Natural killer cell (primary cell): ENCODE results near the gene JAKMIP1. TPM values are rescaled to one million over a fixed set of nuclear protein-coding genes. Genes with fewer than 3 reads are reported as not detected.

Experiments
- ATAC-seq, 3 donors: fragments of 150-1000 bp in 2 of 3; fragments of 200-7000 bp in 1 of 3; cut with Tn5 transposase; 1 replicate in 1 of 3; 2 replicates in 2 of 3; pipeline ENCODE4 v1.10.0; 2021; ENCODE audit warnings: mild to moderate bottlenecking in 2 of 3, moderate library complexity in 2 of 3
- DNase-seq, 2 donors: peaks; one replicate each; pipeline versions ENCODE4 v3.0.0 to v3.0.0-alpha.2; 2013 to 2021; ENCODE audit warnings: mixed read lengths in 1 of 2
- H3K27ac ChIP-seq: one replicate; pipeline ENCODE4 v1.5.1; 2013; ENCODE audit warnings: mild to moderate bottlenecking, low read length
- H3K27me3 ChIP-seq: one replicate; pipeline ENCODE4 v1.6.1; 2013; ENCODE audit warnings: low read length; ENCODE audit not compliant: control insufficient read depth, insufficient read depth
- H3K36me3 ChIP-seq: one replicate; pipeline ENCODE4 v1.6.1; 2013; ENCODE audit warnings: low read length; ENCODE audit not compliant: control insufficient read depth, insufficient read depth
- H3K4me1 ChIP-seq: one replicate; pipeline ENCODE4 v1.6.1; 2013; ENCODE audit warnings: low read length; ENCODE audit not compliant: control insufficient read depth, insufficient read depth
- H3K4me3 ChIP-seq: one replicate; pipeline ENCODE4 v1.5.1; 2013; ENCODE audit warnings: low read length
- H3K9me3 ChIP-seq: one replicate; pipeline ENCODE4 v1.6.1; 2013; ENCODE audit warnings: low read length; ENCODE audit not compliant: control insufficient read depth, insufficient read depth
- H3K27ac Mint-ChIP-seq, 2 donors: one replicate each; pipeline ENCODE4 v1.8.0; 2022; ENCODE audit warnings: mild to moderate bottlenecking in 2 of 2, mixed read lengths in 2 of 2, moderate library complexity in 1 of 2
- H3K27me3 Mint-ChIP-seq, 2 donors: one replicate each; pipeline ENCODE4 v1.8.0; 2022; ENCODE audit warnings: low read depth in 2 of 2, mixed read lengths in 2 of 2
- H3K36me3 Mint-ChIP-seq: one replicate; pipeline ENCODE4 v1.8.0; 2022; ENCODE audit warnings: mixed read lengths
- H3K4me1 Mint-ChIP-seq, 2 donors: one replicate each; pipeline ENCODE4 v1.8.0; 2022; ENCODE audit warnings: mixed read lengths in 2 of 2
- H3K4me3 Mint-ChIP-seq: one replicate; pipeline ENCODE4 v1.8.0; 2022; ENCODE audit warnings: mild to moderate bottlenecking, moderate library complexity, mixed read lengths
- H3K9me3 Mint-ChIP-seq, 2 donors: one replicate each; pipeline ENCODE4 v1.8.0; 2022; ENCODE audit warnings: mixed read lengths in 2 of 2
- CTCF ChIP-seq: fragments of 200-600 bp; IDR thresholded peaks from one replicate; pipeline ENCODE4 v1.8.0; 2022; ENCODE audit warnings: antibody characterized with exemption
- WGBS: methylation state at CpG from one replicate; pipeline ENCODE4 v1.1.7; 2013; ENCODE audit warnings: missing lambda C conversion rate; ENCODE audit not compliant: insufficient coverage; 5-methylcytosine and 5-hydroxymethylcytosine counted together
- intact Hi-C: fragments of 100-400 bp; cut with micrococcal nuclease; formaldehyde crosslinking; loops from one replicate; pipeline ENCODE4 v1.14.2; 2022
- total RNA-seq, 4 donors: library from RNA; stranded (reverse); fragments of 120-200 nt in 1 of 4; gene quantifications; one replicate each; pipeline versions ENCODE4 v1.2.3 to v1.2.4, GENCODE V29; 2013 to 2022

JAKMIP1 gene
- total RNA-seq, 3 donors from 2014 or later (not counting 1 experiment from before 2014, with no cell fraction given): 8.8 to 21.8 (median 16.4) TPM

- no peaks in the 10 kb centered on the region for H3K27me3 Mint-ChIP-seq
- H3K27me3 ChIP-seq: no peaks in the 10 kb centered on the region
- H3K4me1 Mint-ChIP-seq: peaks cover 0 to 11% of the 10 kb centered on the region in 2 donors
- H3K4me1 ChIP-seq: no peaks in the 10 kb centered on the region
- H3K36me3 ChIP-seq: no peaks in the 10 kb centered on the region
- no peaks in the 10 kb centered on the region for H3K36me3 Mint-ChIP-seq
- intact Hi-C loops: no loop called here
- no peak for TF ChIP-seq CTCF
- 90% methylated on average over 11 of the region's 11 CpGs for WGBS
- no peaks in the 10 kb centered on the region for H3K9me3 Mint-ChIP-seq
- no peak overlapping the region for H3K27ac Mint-ChIP-seq
- H3K27ac ChIP-seq: no peak overlapping the region
- no peak for ATAC-seq
- no peak for DNase-seq
- H3K9me3 ChIP-seq: no peaks in the 10 kb centered on the region
- H3K4me3 Mint-ChIP-seq: no peak overlapping the region
- no peak overlapping the region for H3K4me3 ChIP-seq
Observed at GRCh38 chr4:6128221-6128850, 72.0 kb downstream of the JAKMIP1 start.

- no peak overlapping the region for H3K4me3 Mint-ChIP-seq
- H3K4me1 ChIP-seq: no peaks in the 10 kb centered on the region
- no peak for TF ChIP-seq CTCF
Observed at GRCh38 chr4:6126971-6127745, 73.2 kb downstream of the JAKMIP1 start.

GRCh38 chr4:6125103-6125651 is 75.2 kb downstream of the JAKMIP1 start:
- no peak for DNase-seq
- no peak overlapping the region for H3K4me3 ChIP-seq
- Mint-ChIP-seq H3K36me3 (no peaks in the 10 kb centered on the region), H3K4me3 (no peak overlapping the region), H3K27me3 (no peaks in the 10 kb centered on the region), H3K4me1 (peaks cover 0 to 11% of the 10 kb centered on the region in 2 donors), H3K9me3 (no peaks in the 10 kb centered on the region), H3K27ac (no peak overlapping the region)
- no peaks in the 10 kb centered on the region for H3K36me3 ChIP-seq
- no peaks in the 10 kb centered on the region for H3K9me3 ChIP-seq
- intact Hi-C loops: no loop called here
- WGBS: 66% methylated on average over 4 of the region's 5 CpGs
- no peak for ATAC-seq
- H3K4me1 ChIP-seq: no peaks in the 10 kb centered on the region
- no peaks in the 10 kb centered on the region for H3K27me3 ChIP-seq
- no peak overlapping the region for H3K27ac ChIP-seq
- TF ChIP-seq CTCF: no peak

More at GRCh38 chr4:6126971-6127745, 73.2 kb downstream of the JAKMIP1 start:
- H3K27me3 Mint-ChIP-seq: no peaks in the 10 kb centered on the region
- no peak overlapping the region for H3K27ac ChIP-seq
- DNase-seq: no peak
- H3K27me3 ChIP-seq: no peaks in the 10 kb centered on the region
- H3K9me3 Mint-ChIP-seq: no peaks in the 10 kb centered on the region
- no peaks in the 10 kb centered on the region for H3K36me3 Mint-ChIP-seq
- 89% methylated on average over 20 of the region's 20 CpGs for WGBS
- ATAC-seq: peak in 1 of 3 donors; percentile 18
- H3K36me3 ChIP-seq: no peaks in the 10 kb centered on the region
- peaks cover 0 to 11% of the 10 kb centered on the region in 2 donors for H3K4me1 Mint-ChIP-seq
- no peaks in the 10 kb centered on the region for H3K9me3 ChIP-seq
- intact Hi-C loops: no loop called here
- H3K4me3 ChIP-seq: no peak overlapping the region
- no peak overlapping the region for H3K27ac Mint-ChIP-seq
